ENCODE measurements around the gene RETSAT.
"Not testable (repeated sequence)": the region's sequence is repeated elsewhere in the genome, so short reads cannot be mapped to it uniquely, and the experiment has no call there.

Gene RETSAT

GRCh38 chr2:85354286-85355072 lies at the start of gene RETSAT, which contains the start of gene ELMOD3:
Gene RETSAT, minus strand, starts transcription at chr2:85354528. Its CDS starts 21 bp downstream, at chr2:85354507.
Gene ELMOD3, plus strand, starts transcription at chr2:85354769. Its CDS starts 2,430 bp downstream, at chr2:85357199.
- DNase-seq = peak; percentile 100

- DNase-seq = no peak
These were observed 47.5 kb upstream of the RETSAT start for GRCh38 chr2:85401844-85402243.

DNA sequence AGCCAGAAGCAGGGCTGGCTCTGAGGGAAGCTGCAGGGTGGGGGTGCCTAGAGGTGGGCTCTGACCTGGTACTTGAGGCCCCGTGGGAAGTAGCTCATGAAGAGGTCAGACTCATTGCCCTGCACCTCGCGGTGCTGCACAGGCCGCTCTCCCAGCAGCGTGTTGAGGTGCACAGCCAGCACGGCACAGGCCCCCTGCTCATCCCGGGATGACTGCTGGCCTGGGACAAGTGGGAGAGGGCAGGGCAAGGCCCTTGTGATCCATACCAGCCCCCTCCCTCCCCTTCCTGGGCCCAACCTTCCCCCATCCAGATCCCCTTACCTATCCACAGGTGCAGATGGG lies 47.1 kb upstream of the RETSAT start:
- DNase-seq = no peak

DNA sequence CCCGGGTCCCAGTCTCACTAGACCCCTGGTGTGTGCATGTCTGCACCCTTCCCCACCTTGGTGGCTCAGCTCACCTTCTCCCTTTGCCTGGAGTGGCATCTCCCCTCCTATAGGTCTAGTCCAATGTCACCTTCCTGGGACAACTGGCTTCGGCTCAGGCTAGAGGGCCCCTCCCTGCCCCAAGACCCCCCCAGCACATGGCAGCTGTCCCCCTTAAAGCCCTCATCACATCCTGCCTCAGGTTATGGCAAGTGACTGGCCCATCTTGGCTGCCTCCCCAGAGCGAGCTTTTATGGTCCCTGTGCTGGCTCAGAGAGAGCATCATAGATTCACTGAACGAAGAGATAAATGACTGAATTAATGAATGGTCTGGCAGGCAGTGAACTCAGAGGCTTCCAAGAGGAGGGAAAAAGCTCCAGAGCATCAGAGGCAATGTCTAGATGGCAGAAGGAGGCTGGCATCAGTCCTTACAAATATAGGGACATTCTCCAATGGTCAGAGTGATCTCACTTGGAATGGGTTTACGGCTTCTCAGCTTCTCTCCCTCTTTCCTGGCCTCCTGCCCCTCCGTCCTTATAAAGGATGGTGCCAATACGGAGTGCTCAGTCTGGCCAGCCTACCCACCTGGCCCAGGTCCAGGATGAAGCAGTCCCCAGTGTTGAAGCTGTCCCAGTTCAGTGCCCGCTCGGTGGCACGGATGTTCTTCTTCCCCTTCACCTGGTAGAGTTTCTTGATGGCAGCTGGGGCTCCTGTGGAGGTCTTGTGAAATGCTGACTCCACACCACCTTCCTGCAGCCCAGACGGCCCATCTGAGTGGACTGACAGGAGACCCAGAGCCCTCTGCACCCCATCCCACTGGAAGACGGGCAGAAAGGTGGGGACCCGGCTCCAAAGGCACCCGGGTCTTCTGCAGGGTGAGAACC lies 46.5 kb upstream of the RETSAT start:
- DNase-seq = no peak

GRCh38 chr2:85400023-85400422 lies 45.7 kb upstream of the RETSAT start:
- no peak for DNase-seq

GRCh38 chr2:85399183-85399455 lies 44.8 kb upstream of the RETSAT start:
- DNase-seq = no peak

GRCh38 chr2:85398426-85399182 lies 44.3 kb upstream of the RETSAT start:
- no peak for DNase-seq

DNA sequence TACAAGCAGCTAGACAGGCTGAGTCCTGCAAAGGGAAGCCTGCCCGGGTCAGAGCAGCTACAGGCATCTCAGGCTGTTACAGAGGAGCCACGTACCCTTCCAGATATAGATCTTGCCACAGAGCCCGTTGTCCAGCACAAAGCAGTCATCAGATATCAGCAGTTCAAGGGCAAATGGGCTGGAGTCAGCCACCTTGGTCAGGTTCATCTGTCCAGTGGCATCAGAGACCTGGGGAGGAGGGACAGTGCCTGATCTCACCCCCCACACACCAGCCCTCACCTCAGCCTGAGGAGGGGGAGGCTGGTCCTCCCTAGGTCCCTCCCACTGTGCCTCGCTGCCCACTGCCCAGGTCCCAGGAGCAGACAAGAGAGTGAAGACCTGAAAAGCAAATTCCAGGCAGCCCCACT lies 43.6 kb upstream of the RETSAT start:
- no peak for DNase-seq

DNA sequence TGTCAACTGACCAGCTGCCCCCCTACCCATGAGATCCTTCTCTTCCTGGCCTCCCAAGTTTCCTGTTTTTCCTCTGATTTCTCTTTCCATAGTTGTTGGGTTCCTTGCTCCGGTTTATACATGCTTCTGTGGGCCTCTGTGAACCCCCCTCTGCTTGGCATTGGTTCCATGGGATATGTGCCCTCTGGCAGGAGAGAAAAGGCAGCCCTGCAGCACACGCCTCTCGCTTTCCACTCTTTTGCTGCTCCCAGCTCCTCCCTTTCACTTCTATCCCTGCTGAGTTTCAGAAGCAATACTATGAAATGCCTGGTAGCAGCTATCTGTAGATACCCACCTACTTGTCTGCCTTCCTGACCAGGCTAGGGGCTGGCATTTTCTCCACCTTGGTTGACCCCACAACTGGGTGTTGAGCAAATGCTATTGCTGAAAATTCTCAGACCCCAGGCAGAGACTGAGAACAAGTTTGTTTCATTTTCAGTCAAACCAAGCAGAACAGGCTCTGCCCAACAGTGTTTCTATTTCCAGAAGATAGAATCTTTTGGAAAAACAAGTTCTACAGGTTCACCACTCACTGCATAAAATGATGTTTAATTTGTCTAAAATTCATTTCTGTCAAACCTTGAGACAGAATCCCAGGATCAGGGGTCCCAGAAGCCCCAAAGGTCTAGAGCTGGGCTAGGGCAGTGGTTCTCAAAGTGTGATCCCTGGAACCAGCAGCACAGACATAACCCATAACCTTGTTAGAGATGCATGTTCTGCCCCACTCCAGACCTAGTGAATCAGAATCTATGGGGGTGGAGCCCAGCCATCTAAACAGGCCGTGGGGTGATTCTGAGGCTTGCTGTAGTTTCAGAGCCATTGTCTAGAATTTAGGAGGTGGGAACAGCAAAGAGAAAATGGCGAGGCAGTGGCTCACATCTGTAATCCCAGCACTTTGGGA lies 42.5 kb upstream of the RETSAT start:
- no peak for DNase-seq

- no peak for DNase-seq
These were observed 41.7 kb upstream of the RETSAT start for GRCh38 chr2:85395912-85396475.

DNA sequence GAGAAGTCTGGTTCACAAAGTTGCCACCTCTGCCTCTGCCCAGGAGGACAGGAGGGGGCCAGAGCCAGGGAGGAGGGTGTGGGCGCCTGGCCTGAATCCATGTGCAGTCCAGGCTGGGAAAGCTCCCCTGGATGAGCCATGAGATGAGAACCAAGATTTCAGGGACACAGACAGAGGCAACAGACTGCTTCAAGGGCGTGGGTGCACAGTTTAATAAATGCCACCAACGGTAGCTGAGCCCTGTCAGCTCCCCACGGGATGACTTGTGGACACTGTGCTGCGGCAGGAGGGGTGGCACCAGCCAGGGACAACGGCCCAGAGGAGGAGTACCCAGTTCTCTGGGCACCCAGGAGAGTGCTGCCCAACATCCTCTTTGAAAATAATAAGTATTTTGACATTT lies 40.6 kb upstream of the RETSAT start:
- no peak for DNase-seq

- DNase-seq = no peak
These were observed 39.9 kb upstream of the RETSAT start for GRCh38 chr2:85394261-85394681.

GRCh38 chr2:85393836-85394235 lies 39.5 kb upstream of the RETSAT start:
- DNase-seq = no peak

- DNase-seq = peak; percentile 25
These were observed 36.8 kb upstream of the RETSAT start for GRCh38 chr2:85390941-85391669.

GRCh38 chr2:85388878-85389538 lies 34.7 kb upstream of the RETSAT start:
- DNase-seq = no peak

GRCh38 chr2:85387754-85388153 lies 33.4 kb upstream of the RETSAT start:
- DNase-seq = no peak

GRCh38 chr2:85385746-85386145 lies 31.4 kb upstream of the RETSAT start:
- no peak for DNase-seq

DNA sequence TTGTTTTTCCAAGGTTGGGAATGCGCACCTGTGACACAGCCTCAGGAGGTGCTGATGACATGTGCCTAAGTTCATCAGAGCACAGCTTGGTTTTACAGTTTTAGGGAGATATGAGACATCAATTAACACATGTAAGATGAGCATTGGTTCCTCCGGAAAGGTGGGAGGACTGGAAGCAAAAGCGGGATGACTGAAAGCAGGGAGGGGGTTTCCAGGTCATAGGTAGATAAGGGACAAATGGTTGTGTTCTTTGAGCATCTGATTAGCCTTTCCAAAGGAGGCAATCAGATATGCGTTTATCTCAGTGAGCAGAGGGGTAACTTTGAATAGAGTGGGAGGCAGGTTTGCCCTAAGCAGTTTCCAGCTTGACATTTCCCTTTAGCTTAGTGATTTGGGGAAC lies 29.5 kb upstream of the RETSAT start:
- DNase-seq = no peak

DNA sequence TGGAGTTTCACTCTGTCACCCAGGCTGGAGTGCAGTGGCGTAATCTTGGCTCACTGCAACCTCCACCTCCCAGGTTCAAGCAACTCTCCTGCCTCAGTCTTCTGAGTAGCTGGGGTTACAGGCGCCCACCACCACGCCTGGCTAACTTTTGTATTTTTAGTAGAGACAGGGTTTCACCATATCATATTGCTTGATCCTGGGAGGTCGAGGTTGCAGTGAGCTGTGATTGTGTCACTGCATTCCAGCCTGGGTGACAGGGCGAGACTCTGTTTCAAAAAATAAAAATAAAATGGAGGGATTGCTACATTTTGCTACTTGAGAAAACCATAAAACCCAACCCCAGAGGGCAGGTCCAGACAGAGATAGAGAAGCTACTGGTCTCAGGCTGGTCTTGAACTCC lies 28.8 kb upstream of the RETSAT start:
- DNase-seq = not testable (repeated sequence)

DNA sequence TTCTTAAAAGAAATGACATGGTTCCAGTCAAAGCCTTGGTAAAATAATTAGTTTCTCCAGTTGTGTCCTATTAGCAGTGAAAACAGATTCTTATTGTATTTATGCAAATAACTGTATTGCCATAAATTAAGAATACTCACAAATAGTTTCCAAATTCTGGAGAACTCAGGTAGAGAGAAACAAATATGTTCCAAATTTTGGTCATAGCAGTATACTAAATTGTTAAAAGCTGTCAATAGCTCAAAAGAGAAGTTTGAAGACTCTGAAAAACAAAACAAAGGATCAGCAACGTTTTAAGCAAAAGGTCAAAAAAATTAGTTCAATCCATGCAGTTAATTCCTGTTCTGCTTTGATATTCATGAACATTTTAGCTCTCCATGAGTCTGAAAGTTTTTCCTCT lies 25.7 kb upstream of the RETSAT start:
- DNase-seq = no peak

- no peak for DNase-seq
These were observed 23.9 kb upstream of the RETSAT start for GRCh38 chr2:85378257-85378656.

Data from fibroblast of upper back skin (primary cell).